Embryonic facial prominence (tissue), 1 donor: Measurements from ENCODE around the gene NPIPB6.

Experiments
- DNase-seq: peaks from one replicate; pipeline ENCODE4 v3.0.0-alpha.2; 2016; ENCODE audit errors: extremely low spot score

NPIPB6 gene

DNA sequence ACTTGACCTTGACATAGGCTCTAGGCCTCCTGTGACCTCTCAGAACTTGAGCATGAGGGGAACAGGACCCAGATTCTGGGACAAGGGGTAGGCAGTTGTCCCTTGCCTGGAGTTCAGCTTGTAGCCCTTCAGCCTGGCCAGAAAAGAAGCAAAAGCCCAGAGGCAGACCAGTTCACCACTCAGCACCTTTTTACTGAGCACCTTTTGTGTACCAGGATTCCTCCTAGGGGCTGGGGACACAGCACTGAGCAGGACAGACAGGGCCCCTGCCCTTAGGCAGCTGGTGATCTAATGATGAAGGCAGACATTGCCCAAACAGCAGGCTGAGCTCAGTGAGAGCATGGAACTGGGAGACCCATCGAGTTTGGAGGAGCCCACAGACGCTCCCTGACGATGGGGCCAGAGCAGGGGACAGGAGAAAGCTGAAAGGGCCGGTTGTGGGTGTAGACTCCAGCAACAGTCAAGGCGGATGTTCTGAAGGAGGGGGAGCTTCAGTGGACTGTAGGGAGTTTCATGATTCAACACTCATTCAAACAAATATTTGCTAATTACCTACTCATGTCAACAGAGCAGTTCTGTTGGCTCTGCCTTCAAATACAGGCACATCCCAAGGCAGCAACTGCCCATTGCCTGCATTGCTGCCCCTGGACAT lies 38.9 kb downstream of the NPIPB6 start:
- DNase-seq: no peak

- DNase-seq: no peak
These were observed 41.5 kb downstream of the NPIPB6 start for GRCh38 chr16:28321700-28322411.

DNA sequence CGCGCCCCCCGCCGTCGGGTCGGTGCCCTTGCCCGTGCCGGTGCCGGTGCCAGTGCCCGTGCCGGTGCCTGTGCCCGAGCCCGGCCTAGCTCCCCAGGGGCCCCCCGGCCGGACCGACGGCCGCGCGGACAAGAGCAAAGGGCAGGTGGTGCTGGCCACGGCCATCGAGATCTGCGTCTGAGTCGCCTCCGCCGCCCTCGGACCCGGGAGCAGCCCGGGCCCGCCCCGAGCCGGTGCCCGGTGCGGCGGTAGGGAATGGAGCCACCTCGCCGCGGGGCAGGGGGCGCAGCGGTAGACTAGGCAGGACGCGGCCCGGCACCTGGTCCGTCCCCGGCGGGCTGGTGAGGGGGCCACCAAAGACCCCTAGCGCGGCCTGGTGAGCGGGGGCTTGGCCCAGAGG lies 42.6 kb downstream of the NPIPB6 start:
- DNase-seq: no peak

DNA sequence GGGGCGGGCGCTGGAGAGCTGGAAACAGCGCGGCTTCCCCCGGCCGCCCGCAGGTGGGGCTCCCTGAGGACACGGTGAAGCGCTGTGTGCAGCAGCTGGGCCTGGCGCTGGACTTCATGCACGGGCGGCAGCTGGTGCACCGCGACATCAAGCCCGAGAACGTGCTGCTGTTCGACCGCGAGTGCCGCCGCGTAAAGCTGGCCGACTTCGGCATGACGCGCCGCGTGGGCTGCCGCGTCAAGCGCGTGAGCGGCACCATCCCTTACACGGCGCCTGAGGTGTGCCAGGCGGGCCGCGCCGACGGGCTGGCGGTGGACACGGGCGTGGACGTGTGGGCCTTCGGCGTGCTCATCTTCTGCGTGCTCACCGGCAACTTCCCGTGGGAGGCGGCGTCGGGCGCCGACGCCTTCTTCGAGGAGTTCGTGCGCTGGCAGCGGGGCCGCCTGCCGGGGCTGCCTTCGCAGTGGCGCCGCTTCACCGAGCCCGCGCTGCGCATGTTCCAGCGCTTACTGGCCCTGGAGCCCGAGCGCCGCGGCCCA lies 43.2 kb downstream of the NPIPB6 start:
- no peak for DNase-seq

DNA sequence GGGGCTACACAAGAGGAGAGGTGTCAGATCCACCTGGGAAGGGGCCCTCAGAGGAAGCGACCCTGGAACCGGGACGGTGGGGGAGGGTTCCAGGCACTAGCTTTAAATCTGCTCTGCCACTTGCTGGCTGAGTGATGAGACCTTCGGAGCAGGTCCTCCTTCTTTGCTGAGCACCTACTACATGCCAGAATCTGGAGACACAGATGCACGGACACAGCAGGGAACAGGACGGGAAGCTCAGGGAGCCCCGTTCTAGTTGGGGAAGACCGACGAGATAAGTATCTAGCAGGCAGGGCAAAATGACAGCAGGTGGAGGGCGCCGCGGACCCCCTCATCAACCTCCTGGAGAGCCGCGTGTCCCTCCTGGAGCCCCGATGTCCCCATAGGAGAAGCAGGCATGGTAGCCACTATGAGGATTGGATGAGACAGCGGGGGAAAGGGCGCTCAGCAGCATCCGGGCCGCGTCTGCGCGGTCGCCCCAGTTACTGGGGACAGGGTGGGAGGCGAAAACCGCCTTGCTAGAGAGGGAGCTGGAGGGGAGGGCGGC lies 43.8 kb downstream of the NPIPB6 start:
- DNase-seq: no peak

DNA sequence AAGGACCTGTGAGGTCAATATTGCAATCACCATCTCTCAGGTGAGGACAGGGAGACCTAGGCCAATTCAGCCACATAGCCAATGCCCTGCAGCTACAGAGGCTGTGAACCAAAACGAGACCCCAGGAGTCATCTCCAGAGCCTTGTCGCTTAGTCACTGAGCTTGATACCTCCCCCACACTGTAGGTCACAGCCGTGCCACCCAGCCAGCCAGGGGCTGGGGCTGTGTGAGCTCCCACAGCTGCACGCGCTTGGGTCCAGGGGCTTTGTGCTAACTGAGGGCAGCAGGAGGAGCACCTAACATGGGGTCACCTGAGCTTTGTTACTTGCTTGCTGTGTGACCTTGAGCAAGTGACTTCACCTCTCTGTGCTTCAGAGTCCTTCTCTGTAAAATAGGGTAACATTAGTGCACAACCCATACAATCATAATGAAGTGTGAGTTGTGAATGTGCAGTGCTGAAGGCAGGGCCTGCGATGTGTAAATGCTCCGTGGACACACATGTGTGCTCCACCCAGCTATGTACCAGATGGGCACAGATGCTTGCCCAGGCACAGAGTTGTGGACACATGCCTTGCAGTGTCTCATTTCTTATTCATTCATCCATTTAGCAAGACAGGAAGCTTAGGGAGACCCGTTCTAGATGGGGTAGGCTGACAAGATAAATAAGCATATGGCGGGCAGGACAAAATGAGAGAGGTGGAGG lies 45.1 kb downstream of the NPIPB6 start:
- DNase-seq: no peak

GRCh38 chr16:28317040-28317880 lies 46.0 kb downstream of the NPIPB6 start:
- no peak for DNase-seq

- no peak for DNase-seq
These were observed 47.3 kb downstream of the NPIPB6 start for GRCh38 chr16:28316054-28316453.

DNA sequence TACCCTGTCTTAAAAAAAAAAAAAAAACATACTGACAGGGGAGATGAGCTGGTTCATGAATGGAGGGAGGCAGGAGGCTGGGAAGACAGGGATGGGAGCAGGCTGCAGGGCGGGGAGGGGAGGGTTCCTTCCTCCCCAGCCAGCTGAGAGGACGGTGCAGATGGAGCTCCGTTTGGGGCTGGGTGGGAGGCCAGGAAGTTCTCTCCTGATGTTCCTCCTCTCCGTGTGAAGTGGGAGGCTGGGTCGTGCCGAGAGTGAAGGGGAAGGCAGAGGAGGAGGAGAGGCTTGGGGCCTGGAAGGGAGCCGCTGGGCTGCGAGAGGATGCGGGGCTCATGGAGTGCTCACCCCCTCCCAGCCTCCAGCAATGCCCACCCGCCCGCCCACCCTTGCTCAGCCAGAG lies 49.7 kb downstream of the NPIPB6 start:
- DNase-seq: no peak

GRCh38 chr16:28312327-28312726 lies 51.0 kb downstream of the NPIPB6 start:
- DNase-seq: no peak

DNA sequence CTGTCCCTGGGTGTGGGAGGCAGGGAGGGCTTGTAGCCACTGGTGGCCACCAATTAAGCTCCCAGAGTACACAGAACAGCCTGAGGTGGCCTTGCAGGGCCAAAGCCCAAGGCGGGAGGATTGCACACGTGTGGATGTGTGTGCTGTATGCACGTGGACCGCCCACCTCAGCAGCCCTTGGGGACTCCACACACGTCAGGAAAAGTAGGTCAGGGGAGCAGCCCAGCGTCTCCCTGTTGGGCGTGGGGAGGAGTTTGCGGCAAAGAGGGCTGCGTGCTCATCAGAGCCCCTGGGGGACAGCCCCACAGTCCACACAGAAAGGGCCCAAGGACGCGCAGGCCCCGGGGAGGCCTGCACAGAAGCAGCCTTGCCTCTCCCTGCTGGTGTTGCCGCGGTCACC lies 51.4 kb downstream of the NPIPB6 start:
- DNase-seq: no peak

GRCh38 chr16:28311413-28311812 lies 51.9 kb downstream of the NPIPB6 start:
- DNase-seq: no peak

DNA sequence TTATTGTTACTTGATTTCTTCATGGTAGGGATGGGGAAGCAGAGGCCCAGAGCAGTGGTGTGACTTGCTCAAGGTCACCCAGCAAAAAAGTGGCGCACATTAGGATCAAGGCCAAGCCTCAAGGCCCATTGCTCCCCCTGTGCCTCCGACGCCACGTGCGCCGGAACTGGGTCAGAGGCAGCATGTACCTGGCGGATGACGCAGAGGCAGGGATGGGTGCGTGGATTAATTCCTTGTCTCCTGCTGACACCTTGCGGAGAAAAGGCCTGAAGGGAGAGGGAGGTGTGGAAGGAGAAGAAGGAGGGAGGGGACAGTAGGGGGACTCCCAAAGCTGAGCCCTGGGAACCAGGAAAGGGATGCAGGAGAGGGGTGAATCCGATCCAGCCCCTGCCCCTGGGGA lies 52.5 kb downstream of the NPIPB6 start:
- no peak for DNase-seq

DNA sequence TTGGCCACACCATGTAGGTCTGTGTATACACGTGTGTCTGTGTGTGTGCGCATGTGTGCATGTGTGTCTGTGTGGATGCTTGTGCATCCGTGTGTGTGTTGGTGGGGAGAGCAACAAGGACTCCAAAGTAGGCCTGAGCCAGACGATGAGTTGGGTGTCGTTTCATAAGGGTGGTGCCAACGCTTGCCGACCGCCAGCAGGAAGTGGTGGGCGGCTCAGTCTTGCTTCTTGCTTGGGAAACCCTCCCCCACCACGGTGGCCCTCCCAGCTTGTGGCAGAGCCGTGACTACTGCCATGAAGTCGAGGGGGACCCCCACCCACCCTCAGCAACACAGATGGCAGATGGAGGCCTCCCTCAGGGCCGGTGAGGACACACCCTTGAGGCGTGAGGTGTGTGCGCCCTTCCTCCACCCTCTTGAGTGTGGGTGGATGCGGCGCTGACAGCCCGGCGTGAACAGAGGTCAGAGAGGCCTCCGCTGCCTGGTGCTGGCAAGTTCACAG lies 53.4 kb downstream of the NPIPB6 start:
- DNase-seq: no peak

DNA sequence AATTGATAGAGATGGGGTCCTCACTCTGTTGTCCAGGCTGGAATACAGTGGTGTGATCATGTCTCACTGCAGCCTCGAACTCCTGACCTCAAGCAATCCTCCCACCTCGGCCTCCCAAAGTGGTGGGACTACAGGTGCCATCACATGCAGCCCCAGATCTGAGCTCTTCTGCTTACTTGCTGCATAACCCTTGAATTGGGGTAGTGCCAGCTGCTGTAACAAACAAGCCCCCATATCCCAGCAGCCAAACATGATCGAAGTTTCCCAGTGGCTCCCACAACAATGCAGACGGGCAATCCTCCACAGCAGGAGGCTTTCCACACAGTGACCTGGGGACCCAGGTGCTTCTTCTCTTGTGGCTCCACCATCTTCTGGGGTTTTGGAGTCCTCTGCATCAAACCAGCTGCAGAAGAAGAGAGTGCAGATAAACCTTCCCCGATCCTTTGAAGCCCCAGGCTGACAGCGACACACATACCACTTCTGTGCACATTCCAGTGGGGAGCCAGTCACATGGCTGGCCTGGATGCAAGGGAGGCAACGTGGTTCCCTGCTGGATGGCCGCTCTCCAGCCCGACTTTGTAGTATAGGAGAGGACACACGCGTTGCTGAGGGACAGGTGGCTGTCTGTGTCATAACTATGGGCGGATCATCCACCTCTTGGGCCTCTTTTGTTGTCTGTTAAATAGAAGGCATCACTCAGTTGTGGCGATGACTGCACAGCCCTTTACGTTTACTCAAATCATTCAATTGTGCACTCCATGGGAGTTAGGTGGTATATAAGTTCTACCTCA lies 54.3 kb downstream of the NPIPB6 start:
- no peak for DNase-seq

- DNase-seq: no peak
These were observed 55.4 kb downstream of the NPIPB6 start for GRCh38 chr16:28307936-28308335.

- no peak for DNase-seq
These were observed 59.1 kb downstream of the NPIPB6 start for GRCh38 chr16:28304214-28304613.

GRCh38 chr16:28303132-28303531 lies 60.2 kb downstream of the NPIPB6 start:
- no peak for DNase-seq

DNA sequence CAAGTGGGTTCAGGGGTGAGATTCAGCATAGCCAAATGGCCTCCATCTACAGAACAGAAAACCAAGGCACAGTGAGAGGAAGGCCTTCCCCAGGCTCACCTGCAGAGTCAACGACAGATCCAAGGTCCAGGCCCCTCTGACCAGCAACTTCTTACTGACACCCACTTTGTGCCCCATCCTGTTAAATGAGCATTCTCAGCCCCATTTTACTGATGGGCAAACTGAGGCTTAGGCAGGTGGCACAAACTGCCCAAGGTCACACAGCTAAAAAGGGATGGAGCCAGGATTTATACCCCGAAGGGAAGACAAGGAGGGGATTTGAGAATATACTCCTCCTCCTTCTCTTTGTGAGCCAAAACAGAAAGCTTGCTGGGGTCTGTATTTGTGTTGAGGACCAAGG lies 61.7 kb downstream of the NPIPB6 start:
- DNase-seq: no peak

GRCh38 chr16:28301154-28301553 lies 62.2 kb downstream of the NPIPB6 start:
- DNase-seq: no peak

- DNase-seq: no peak
These were observed 63.0 kb downstream of the NPIPB6 start for GRCh38 chr16:28300327-28300726.
